HL-60/S4 treated with phorbol 12-myristate 13-acetate at 8.2 ng/mL for 4 days and 3 days (cell line): ENCODE results near the gene AMBRA1.

Experiments
- in situ Hi-C: fragments of 300-500 bp; cut with MboI; formaldehyde crosslinking; loops from 2 replicates; pipeline ENCODE4 v1.15.0; 2022; ENCODE audit warnings: low sequenced_read_pairs

AMBRA1 gene

DNA sequence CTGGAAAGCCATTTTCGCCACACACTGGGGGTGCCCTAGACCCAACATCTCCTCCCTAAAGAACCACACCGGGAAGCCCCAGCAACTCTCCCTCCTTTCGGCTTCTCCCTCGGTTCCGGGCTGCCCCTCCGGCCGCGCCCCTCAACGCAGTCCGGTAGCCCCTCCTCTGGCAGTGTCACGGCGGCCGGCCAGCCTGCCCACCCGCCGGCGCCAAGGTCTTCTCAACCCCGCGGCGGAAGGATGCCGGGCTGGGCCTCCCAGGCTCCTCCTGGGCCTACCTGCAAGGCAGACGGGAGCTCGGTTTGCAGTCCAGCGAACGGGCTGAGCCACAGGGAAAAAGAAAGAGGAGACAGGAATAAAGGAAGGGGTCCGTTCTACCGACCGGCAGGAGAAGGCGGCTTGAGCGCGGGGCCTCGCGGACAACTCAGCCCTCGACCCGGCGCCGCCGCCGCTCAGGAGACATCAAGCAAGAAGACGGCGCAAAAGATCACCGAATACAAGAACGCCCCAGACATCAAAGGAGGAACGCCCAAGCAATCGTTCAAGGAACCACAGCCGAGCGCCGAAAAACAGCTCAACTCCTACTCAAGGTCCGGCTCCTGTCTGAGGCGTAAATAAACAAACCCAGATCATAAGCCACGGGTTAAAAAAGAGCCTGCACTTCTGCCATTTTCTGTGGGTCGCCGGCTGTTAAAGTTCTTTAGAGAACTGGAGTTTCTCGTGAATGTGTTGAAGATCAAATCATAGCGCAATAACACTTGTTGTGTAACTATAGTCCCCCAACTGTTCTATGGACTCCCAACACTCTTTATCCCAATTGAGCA is at the start of gene AMBRA1:
Gene AMBRA1 (minus strand): TSS at position 474 of the 824 bp plus-strand sequence. CDS start 45,643 bp downstream, outside the sequence.
- in situ Hi-C loops, result no loop called here

- in situ Hi-C loops, result no loop called here
These were observed 49.7 kb upstream of the AMBRA1 start for GRCh38 chr11:46643531-46643930.

- in situ Hi-C loops, result no loop called here
These were observed 49.0 kb upstream of the AMBRA1 start for GRCh38 chr11:46642627-46643335.

DNA sequence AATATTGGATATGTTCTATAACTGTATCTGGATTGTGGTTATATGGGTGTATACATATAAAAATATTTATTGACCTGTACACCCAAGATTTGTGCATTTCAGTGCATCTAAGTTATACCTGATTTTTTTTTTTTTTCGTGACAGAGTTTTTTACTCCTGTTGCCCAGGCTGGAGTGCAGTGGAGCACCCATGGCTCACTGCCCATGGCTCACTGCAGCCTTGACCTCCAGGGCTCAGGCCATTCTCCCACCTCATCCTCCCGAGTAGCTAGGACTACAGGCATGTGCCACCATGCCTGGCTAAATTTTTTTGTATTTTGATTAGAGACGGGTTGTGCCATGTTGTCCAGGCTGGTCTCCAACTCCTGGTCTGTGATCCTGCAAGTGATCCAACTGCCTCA is 47.8 kb upstream of the AMBRA1 start:
- in situ Hi-C loops, result no loop called here

DNA sequence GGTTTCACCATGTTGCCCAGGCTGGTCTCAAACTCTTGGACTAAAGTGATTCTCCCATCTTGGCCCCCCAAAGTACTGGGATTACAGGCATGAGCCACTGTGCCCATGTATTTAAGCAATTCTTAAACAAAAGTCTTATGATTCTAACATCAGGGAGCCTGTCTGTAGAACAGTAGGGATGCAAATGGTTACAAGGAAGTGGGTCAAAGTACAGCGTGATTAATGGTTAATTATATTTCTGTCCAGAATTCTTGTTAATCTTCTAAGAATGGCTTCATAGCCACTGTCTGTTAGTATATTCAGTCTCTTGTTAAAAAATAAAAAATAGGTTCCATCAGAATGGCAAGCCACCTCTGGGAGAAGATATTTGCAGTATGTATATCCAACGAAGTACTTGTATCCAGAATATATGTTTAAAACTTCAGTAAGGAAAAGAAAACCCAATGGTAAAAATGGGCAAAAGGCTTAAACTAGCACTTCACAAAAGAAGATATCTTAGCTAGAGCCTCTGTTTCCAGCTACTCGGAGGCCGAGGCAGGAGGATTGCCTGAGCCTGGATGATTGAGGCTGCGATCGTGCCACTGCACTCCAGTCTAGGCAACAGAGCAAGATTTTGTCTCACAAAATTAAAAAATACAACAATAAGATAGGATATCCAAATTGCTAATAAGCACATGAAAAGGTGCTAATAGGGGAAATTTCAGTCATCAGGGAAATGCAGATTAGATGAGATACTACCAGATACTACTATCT is 46.4 kb upstream of the AMBRA1 start:
- in situ Hi-C loops, result no loop called here

- in situ Hi-C loops, result no loop called here
These were observed 45.5 kb upstream of the AMBRA1 start for GRCh38 chr11:46639197-46639839.

- in situ Hi-C loops, result no loop called here
These were observed 43.7 kb upstream of the AMBRA1 start for GRCh38 chr11:46637546-46637945.

DNA sequence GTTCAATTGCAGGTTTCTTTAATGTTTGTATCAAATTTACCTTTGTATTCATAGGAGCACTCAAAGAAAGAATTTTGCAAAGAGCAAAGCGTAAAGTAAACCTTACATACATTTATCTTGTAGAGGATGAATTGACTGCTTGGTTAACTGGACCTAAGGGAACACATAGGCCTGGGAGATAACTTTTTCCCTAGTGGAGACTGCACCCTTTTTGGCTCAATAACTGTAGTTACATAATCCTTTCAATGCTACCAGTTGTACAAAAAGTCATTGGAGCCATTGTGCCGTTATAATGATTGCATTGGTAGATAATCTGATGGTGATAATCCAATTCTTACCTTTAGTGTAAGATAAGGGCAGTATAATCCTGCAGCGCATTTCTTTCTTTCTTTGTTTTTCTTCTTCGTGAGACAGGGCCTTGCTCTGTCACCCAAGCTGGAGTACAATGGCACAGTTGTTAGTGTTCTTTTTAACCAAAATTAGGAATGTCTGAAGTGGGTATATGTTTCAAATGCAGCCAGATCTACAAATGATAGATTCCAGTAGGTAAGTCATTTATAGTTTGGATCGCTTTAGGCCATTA is 41.8 kb upstream of the AMBRA1 start:
- in situ Hi-C loops, result no loop called here

GRCh38 chr11:46633291-46634217 is 39.7 kb upstream of the AMBRA1 start:
- in situ Hi-C loops, result no loop called here

GRCh38 chr11:46632502-46632901 is 38.7 kb upstream of the AMBRA1 start:
- in situ Hi-C loops, result no loop called here

DNA sequence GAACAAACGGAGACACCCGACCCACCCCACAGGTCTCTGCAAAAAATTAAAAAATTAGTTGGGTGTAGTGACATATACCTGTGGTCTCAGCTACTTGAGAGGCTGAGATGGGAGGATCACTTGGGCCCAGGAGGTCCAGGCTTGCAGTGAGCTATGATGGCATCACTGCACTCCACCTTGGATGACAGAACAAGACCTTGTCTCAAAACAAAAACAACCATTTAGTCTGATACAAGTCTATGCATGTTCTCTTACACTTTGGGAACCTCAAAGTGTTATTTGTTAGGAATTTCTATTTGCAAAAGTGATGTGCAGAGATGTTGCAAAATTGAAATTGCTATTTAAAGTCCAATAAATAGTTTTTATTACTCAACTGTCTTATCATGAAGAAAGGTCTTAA is 37.9 kb upstream of the AMBRA1 start:
- in situ Hi-C loops, result no loop called here

GRCh38 chr11:46630237-46630636 is 36.4 kb upstream of the AMBRA1 start:
- in situ Hi-C loops, result no loop called here

DNA sequence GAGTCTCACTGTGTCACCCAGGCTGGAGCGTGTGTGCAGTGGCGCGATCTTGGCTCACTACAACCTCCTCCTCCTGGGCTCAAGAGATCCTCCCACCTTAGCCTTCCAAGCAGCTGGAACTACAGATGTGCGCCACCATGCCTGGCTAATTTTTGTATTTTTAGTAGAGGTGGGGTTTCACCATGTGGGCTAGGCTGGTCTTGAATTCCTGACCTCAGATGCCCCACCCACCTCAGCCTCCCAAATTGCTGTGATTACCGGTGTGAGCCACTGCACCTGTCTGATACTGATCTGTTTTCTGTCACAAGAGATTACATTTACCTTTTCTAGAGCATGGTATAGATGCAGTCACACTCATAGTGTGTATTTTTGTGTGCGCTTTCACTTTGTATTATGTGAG is 35.1 kb upstream of the AMBRA1 start:
- in situ Hi-C loops, result no loop called here

DNA sequence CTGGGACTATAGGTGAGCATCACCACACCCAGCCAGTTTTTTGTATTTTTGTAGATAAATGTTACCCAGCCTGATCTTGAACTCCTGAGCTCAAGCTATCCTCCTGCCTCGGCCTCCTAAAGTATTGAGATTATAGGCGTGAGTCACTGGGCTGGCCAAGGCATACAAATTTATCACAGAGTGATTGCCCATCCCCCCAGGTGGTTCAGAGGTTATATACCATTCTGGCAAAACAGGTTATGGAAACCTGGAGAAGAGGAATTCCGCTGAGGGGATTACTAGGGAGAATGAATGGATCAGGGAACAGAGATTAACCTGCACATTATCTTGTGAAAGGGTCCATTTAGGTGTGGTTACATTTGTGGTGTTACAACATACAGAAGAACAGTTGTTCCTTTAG is 31.6 kb upstream of the AMBRA1 start:
- in situ Hi-C loops, result no loop called here

DNA sequence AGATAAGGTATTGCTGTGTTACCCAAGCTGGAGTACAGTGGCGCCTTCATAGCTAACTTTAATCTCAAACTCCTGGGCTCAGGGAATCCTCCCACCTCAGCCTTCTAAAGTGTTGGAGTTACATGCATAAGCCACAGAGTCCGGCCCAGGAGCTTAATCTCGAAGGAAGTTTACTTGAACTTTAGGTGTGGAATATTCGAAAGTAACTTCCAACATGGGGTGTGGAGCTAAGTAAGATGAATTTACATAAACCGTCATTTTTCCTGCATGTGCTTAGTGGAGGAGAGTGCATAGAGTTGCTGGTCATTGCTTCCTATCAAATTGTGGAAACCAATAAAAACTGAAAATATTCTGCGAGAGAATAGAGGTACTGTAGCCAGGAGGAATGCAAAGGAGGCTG is 25.0 kb upstream of the AMBRA1 start:
- in situ Hi-C loops, result no loop called here

- in situ Hi-C loops, result no loop called here
These were observed 24.1 kb upstream of the AMBRA1 start for GRCh38 chr11:46617972-46618314.

DNA sequence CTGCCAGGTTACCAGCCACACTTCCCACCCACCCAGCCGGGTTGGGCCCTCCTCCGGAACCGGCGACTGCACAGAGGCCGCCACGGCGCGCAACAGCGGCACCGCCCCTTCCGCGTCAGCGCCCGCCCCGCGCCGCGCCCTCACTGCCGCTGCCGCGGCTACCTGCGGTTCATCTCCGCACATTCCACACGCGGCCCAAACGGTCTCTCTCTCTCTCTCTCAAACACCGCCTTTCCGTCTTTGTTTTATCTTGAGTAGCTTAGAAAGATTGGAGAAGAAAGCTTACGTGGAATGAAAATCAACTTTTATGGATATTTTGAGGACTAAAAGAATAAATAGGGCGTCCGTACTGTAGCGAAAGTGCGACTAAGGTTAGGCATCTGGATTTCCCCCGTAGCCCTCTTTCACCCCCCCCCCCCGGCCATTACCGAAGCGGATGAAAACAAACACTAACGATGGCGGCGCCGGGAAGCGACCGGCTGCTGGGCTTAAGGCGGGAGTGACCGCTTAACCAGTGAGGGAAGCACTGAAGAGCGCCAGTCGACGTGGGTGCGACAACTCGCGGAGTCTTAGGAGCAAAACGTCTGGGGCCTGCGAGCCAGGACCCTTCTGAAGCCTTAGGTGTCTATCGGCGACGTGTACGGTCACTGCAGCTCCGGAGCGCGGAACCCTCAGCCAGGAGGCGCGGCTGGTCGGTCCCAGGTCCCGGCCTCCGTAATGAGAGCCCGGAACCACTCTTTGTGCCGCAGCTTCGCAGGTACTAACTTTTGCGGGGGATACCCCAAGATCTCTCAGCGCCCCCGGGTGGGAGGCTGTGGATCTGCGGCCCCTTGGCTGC is 23.5 kb upstream of the AMBRA1 start, which contains the start of the genes ATG13 and HARBI1:
Gene ATG13 (plus strand): TSS at position 420 of the 838 bp plus-strand sequence. CDS start 26,739 bp downstream, outside the sequence.
Gene HARBI1 (minus strand): TSS at position 94 of the 838 bp plus-strand sequence. CDS start 990 bp downstream, outside the sequence.
- in situ Hi-C loops, result no loop called here

DNA sequence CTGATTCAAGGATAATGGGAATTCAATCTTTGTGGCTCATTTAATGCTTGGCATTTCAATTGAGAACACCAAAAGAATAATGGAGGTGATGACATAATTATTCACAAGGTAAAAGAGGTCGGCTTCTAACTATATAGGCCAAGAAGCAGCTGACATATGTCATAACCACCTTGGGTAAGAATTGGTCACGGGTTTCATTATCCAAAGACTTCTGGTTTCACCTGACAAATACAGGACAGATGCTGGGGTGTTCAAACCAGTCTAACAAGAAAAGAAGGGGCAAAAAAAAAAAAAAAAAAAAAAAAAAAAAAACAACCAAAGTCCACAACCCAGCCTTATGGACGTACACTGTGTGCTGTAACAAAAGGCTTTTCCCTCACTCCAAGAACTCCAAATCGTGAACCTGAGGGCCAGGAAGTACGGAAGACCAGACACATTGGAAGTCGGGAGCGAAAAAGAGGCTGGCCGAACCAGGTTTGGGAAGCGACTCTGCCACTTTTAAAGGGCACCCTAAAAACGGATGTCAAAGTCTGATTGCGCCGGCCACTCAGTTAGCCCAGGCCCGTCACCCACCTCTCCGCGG is 22.8 kb upstream of the AMBRA1 start:
- in situ Hi-C loops, result no loop called here
